HL-60 (cell line): Measurements from ENCODE around the gene SMG6.

ENCODE experiments used
- DNase-seq, 2 experiments: peaks; one replicate each; pipeline ENCODE4 v3.0.0-alpha.2; 2010 to 2020; ENCODE audit warnings: low read depth in 1 of 2, low spot score in 1 of 2
- H3K27ac ChIP-seq: fragments of 250-450 bp; sonication (Bioruptor Pico); replicated peaks from 2 replicates; pipeline ENCODE4 v1.5.1; 2020; ENCODE audit warnings: mild to moderate bottlenecking, moderate library complexity
- H3K27me3 ChIP-seq: fragments of 250-450 bp; sonication (Bioruptor Pico); 2 replicates; pipeline ENCODE4 v1.5.1; 2021; ENCODE audit warnings: mild to moderate bottlenecking, moderate library complexity; ENCODE audit not compliant: insufficient read depth, poor library complexity, severe bottlenecking
- H3K4me3 ChIP-seq: replicated peaks from 2 replicates; pipeline ENCODE4 v1.5.1; 2011; ENCODE audit warnings: mild to moderate bottlenecking, control low read depth, low read length; ENCODE audit not compliant: insufficient read depth
- GABPA ChIP-seq: IDR thresholded peaks from 2 replicates; pipeline ENCODE4 v1.6.1; 2012; ENCODE audit warnings: low read depth
- POLR2AphosphoS5 ChIP-seq: IDR thresholded peaks from 2 replicates; pipeline ENCODE4 v1.6.1; 2012; ENCODE audit warnings: low read depth
- SPI1 ChIP-seq: IDR thresholded peaks from 2 replicates; pipeline ENCODE4 v1.6.1; 2012; ENCODE audit warnings: low read depth, mild to moderate bottlenecking, borderline replicate concordance
- TF ChIP-seq, protein P1 (sequence below): IDR thresholded peaks from one replicate; pipeline ENCODE4 v1.5.1; 2011; ENCODE audit warnings: low read length, control low read depth, inconsistent platforms; ENCODE audit not compliant: insufficient read depth
- TF ChIP-seq, protein P2 (sequence below): IDR thresholded peaks from 2 replicates; pipeline ENCODE4 v1.6.1; 2012; ENCODE audit warnings: low read depth; ENCODE audit not compliant: insufficient replicate concordance

The SMG6 gene

DNA sequence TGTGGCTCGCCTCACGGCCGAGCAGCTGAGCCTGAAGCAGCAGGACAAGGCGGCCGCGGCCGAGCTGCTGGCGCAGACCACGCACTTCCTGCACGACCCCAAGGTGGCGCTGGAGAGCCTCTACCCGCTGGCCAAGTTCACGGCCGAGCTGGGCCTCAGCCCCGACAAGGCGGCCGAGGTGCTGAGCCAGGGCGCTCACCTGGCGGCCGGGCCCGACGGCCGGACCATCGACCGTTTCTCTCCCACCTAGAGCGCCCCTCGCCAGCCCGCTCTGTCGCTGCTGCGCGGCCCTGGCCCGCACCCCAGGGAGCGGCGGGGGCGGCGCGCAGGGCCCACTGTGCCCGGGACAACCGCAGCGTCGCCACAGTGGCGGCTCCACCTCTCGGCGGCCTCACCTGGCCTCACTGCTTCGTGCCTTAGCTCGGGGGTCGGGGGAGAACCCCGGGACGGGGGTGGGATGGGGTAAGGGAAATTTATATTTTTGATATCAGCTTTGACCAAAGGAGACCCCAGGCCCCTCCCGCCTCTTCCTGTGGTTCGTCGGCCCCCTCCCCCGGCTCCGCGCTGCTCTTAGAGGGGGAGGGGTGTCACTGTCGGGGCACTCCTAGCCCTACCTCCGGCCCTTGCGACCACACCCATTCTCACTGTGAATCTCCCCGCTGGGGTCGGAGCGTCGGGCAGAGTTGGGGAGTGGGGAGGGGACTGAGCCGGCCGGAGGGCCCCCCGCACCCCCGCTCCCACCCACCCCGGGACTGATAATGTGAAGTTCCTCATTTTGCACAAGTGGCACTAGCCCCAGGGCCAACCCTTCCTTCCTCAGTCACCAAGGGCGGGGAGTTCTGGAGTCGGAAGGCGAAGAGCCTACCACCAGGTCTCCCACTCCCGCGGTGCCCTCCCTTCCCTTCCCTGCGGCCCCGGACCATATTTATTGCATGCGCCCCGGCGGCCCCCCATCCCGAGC lies 244.7 kb downstream of the SMG6 start:
- Histone ChIP-seq H3K27me3 (peaks cover 8% of the 10 kb centered on the region), H3K4me3 (peak overlapping the region; percentile 25), H3K27ac (peak overlapping the region; percentile 66)
- TF ChIP-seq, protein P1, sequence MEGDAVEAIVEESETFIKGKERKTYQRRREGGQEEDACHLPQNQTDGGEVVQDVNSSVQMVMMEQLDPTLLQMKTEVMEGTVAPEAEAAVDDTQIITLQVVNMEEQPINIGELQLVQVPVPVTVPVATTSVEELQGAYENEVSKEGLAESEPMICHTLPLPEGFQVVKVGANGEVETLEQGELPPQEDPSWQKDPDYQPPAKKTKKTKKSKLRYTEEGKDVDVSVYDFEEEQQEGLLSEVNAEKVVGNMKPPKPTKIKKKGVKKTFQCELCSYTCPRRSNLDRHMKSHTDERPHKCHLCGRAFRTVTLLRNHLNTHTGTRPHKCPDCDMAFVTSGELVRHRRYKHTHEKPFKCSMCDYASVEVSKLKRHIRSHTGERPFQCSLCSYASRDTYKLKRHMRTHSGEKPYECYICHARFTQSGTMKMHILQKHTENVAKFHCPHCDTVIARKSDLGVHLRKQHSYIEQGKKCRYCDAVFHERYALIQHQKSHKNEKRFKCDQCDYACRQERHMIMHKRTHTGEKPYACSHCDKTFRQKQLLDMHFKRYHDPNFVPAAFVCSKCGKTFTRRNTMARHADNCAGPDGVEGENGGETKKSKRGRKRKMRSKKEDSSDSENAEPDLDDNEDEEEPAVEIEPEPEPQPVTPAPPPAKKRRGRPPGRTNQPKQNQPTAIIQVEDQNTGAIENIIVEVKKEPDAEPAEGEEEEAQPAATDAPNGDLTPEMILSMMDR, result peak; percentile 18
- no peak for TF ChIP-seq GABPA
- TF ChIP-seq, protein P2, sequence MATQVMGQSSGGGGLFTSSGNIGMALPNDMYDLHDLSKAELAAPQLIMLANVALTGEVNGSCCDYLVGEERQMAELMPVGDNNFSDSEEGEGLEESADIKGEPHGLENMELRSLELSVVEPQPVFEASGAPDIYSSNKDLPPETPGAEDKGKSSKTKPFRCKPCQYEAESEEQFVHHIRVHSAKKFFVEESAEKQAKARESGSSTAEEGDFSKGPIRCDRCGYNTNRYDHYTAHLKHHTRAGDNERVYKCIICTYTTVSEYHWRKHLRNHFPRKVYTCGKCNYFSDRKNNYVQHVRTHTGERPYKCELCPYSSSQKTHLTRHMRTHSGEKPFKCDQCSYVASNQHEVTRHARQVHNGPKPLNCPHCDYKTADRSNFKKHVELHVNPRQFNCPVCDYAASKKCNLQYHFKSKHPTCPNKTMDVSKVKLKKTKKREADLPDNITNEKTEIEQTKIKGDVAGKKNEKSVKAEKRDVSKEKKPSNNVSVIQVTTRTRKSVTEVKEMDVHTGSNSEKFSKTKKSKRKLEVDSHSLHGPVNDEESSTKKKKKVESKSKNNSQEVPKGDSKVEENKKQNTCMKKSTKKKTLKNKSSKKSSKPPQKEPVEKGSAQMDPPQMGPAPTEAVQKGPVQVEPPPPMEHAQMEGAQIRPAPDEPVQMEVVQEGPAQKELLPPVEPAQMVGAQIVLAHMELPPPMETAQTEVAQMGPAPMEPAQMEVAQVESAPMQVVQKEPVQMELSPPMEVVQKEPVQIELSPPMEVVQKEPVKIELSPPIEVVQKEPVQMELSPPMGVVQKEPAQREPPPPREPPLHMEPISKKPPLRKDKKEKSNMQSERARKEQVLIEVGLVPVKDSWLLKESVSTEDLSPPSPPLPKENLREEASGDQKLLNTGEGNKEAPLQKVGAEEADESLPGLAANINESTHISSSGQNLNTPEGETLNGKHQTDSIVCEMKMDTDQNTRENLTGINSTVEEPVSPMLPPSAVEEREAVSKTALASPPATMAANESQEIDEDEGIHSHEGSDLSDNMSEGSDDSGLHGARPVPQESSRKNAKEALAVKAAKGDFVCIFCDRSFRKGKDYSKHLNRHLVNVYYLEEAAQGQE, result no peak
- peak; percentile 4; the same call in 1 of the 2 replicates for TF ChIP-seq SPI1
- TF ChIP-seq POLR2AphosphoS5, result no peak
- DNase-seq, result peak in 1 of 2 experiments; percentile 76

DNA sequence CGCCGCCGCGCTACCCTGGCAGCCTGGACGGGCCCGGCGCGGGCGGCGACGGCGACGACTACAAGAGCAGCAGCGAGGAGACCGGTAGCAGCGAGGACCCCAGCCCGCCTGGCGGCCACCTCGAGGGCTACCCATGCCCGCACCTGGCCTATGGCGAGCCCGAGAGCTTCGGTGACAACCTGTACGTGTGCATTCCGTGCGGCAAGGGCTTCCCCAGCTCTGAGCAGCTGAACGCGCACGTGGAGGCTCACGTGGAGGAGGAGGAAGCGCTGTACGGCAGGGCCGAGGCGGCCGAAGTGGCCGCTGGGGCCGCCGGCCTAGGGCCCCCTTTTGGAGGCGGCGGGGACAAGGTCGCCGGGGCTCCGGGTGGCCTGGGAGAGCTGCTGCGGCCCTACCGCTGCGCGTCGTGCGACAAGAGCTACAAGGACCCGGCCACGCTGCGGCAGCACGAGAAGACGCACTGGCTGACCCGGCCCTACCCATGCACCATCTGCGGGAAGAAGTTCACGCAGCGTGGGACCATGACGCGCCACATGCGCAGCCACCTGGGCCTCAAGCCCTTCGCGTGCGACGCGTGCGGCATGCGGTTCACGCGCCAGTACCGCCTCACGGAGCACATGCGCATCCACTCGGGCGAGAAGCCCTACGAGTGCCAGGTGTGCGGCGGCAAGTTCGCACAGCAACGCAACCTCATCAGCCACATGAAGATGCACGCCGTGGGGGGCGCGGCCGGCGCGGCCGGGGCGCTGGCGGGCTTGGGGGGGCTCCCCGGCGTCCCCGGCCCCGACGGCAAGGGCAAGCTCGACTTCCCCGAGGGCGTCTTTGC lies 245.6 kb downstream of the SMG6 start:
- TF ChIP-seq POLR2AphosphoS5 (no peak), GABPA (no peak)
- no peak for DNase-seq
- H3K27ac ChIP-seq, result no peak overlapping the region
- peaks cover 12% of the 10 kb centered on the region for H3K27me3 ChIP-seq
- H3K4me3 ChIP-seq, result no peak overlapping the region

DNA sequence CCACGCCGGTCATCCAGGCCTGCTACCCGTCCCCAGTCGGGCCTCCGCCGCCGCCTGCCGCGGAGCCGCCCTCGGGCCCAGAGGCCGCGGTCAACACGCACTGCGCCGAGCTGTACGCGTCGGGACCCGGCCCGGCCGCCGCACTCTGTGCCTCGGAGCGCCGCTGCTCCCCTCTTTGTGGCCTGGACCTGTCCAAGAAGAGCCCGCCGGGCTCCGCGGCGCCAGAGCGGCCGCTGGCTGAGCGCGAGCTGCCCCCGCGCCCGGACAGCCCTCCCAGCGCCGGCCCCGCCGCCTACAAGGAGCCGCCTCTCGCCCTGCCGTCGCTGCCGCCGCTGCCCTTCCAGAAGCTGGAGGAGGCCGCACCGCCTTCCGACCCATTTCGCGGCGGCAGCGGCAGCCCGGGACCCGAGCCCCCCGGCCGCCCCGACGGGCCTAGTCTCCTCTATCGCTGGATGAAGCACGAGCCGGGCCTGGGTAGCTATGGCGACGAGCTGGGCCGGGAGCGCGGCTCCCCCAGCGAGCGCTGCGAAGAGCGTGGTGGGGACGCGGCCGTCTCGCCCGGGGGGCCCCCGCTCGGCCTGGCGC lies 246.3 kb downstream of the SMG6 start:
- no peak for DNase-seq
- TF ChIP-seq SPI1 (no peak), GABPA (no peak), POLR2AphosphoS5 (no peak)
- TF ChIP-seq, protein P2, result no peak
- TF ChIP-seq, protein P1, result no peak
- Histone ChIP-seq H3K4me3 (no peak overlapping the region), H3K27me3 (peaks cover 12% of the 10 kb centered on the region), H3K27ac (no peak overlapping the region)
